Skeletal muscle satellite cell (primary cell): Measurements from ENCODE around the gene WWOX.

ENCODE experiments used
- H3K27me3 ChIP-seq: 2 replicates; pipeline ENCODE4 v1.7.0; 2013; ENCODE audit warnings: low read length; ENCODE audit not compliant: control insufficient read depth, insufficient read depth
- H3K36me3 ChIP-seq: 2 replicates; pipeline ENCODE4 v1.7.0; 2013; ENCODE audit warnings: mild to moderate bottlenecking, control low read depth, low read length; ENCODE audit not compliant: insufficient read depth
- H3K4me1 ChIP-seq: 2 replicates; pipeline ENCODE4 v1.7.0; 2013; ENCODE audit warnings: low read length; ENCODE audit not compliant: control insufficient read depth, insufficient read depth
- H3K4me2 ChIP-seq: 2 replicates; pipeline ENCODE4 v1.7.0; 2013; ENCODE audit warnings: mild to moderate bottlenecking, low read length
- H3K4me3 ChIP-seq: 2 replicates; pipeline ENCODE4 v1.7.0; 2013; ENCODE audit warnings: low read length
- H3K9ac ChIP-seq: 2 replicates; pipeline ENCODE4 v1.7.0; 2013; ENCODE audit warnings: mild to moderate bottlenecking, low read depth, low read length, moderate library complexity
- H3K9me3 ChIP-seq: replicated peaks from 2 replicates; pipeline ENCODE4 v1.7.0; 2013; ENCODE audit warnings: mild to moderate bottlenecking, control low read depth, low read length

The WWOX gene

GRCh38 chr16:78348886-78349285 lies 249.4 kb downstream of the WWOX start:
- no peak overlapping the region for H3K4me2 ChIP-seq
- H3K9me3 ChIP-seq, result no peaks in the 10 kb centered on the region
- no peaks in the 10 kb centered on the region for H3K36me3 ChIP-seq
- H3K4me1 ChIP-seq, result no peaks in the 10 kb centered on the region
- no peaks in the 10 kb centered on the region for H3K27me3 ChIP-seq
- no peak overlapping the region for H3K9ac ChIP-seq
- no peak overlapping the region for H3K4me3 ChIP-seq

GRCh38 chr16:78352184-78352583 lies 252.7 kb downstream of the WWOX start:
- Histone ChIP-seq H3K4me3 (no peak overlapping the region), H3K27me3 (no peaks in the 10 kb centered on the region), H3K9ac (no peak overlapping the region), H3K4me2 (no peak overlapping the region), H3K9me3 (no peaks in the 10 kb centered on the region), H3K36me3 (no peaks in the 10 kb centered on the region), H3K4me1 (no peaks in the 10 kb centered on the region)

- no peaks in the 10 kb centered on the region for H3K9me3 ChIP-seq
- no peaks in the 10 kb centered on the region for H3K4me1 ChIP-seq
- H3K4me3 ChIP-seq, result no peak overlapping the region
- H3K36me3 ChIP-seq, result no peaks in the 10 kb centered on the region
- no peaks in the 10 kb centered on the region for H3K27me3 ChIP-seq
- no peak overlapping the region for H3K9ac ChIP-seq
- H3K4me2 ChIP-seq, result no peak overlapping the region
Observed at GRCh38 chr16:78353640-78354275, 254.3 kb downstream of the WWOX start.

- H3K9ac ChIP-seq, result no peak overlapping the region
- H3K4me2 ChIP-seq, result no peak overlapping the region
- H3K9me3 ChIP-seq, result no peaks in the 10 kb centered on the region
- H3K27me3 ChIP-seq, result no peaks in the 10 kb centered on the region
- no peak overlapping the region for H3K4me3 ChIP-seq
- no peaks in the 10 kb centered on the region for H3K4me1 ChIP-seq
- H3K36me3 ChIP-seq, result no peaks in the 10 kb centered on the region
Observed at GRCh38 chr16:78362524-78363135, 263.2 kb downstream of the WWOX start.

GRCh38 chr16:78363843-78364555 lies 264.5 kb downstream of the WWOX start:
- H3K36me3 ChIP-seq, result no peaks in the 10 kb centered on the region
- H3K27me3 ChIP-seq, result no peaks in the 10 kb centered on the region
- no peak overlapping the region for H3K4me3 ChIP-seq
- no peak overlapping the region for H3K9ac ChIP-seq
- no peaks in the 10 kb centered on the region for H3K9me3 ChIP-seq
- no peak overlapping the region for H3K4me2 ChIP-seq
- H3K4me1 ChIP-seq, result no peaks in the 10 kb centered on the region

GRCh38 chr16:78364556-78364880 lies 265.1 kb downstream of the WWOX start:
- H3K36me3 ChIP-seq, result no peaks in the 10 kb centered on the region
- no peak overlapping the region for H3K4me2 ChIP-seq
- no peak overlapping the region for H3K9ac ChIP-seq
- no peaks in the 10 kb centered on the region for H3K9me3 ChIP-seq
- H3K4me1 ChIP-seq, result no peaks in the 10 kb centered on the region
- H3K27me3 ChIP-seq, result no peaks in the 10 kb centered on the region
- H3K4me3 ChIP-seq, result no peak overlapping the region

- Histone ChIP-seq H3K27me3 (no peaks in the 10 kb centered on the region), H3K4me3 (no peak overlapping the region), H3K9ac (no peak overlapping the region), H3K9me3 (no peaks in the 10 kb centered on the region), H3K4me1 (no peaks in the 10 kb centered on the region), H3K36me3 (no peaks in the 10 kb centered on the region), H3K4me2 (no peak overlapping the region)
Observed at GRCh38 chr16:78365366-78365765, 265.9 kb downstream of the WWOX start.

GRCh38 chr16:78368121-78369102 lies 269.0 kb downstream of the WWOX start:
- Histone ChIP-seq H3K36me3 (no peaks in the 10 kb centered on the region), H3K4me3 (no peak overlapping the region), H3K9me3 (no peaks in the 10 kb centered on the region), H3K4me1 (no peaks in the 10 kb centered on the region), H3K4me2 (no peak overlapping the region), H3K9ac (no peak overlapping the region), H3K27me3 (no peaks in the 10 kb centered on the region)

GRCh38 chr16:78372277-78372676 lies 272.8 kb downstream of the WWOX start:
- Histone ChIP-seq H3K36me3 (no peaks in the 10 kb centered on the region), H3K4me2 (no peak overlapping the region), H3K27me3 (no peaks in the 10 kb centered on the region), H3K4me1 (no peaks in the 10 kb centered on the region), H3K4me3 (no peak overlapping the region), H3K9me3 (no peaks in the 10 kb centered on the region), H3K9ac (no peak overlapping the region)

- Histone ChIP-seq H3K36me3 (no peaks in the 10 kb centered on the region), H3K9me3 (no peaks in the 10 kb centered on the region), H3K4me3 (no peak overlapping the region), H3K4me1 (no peaks in the 10 kb centered on the region), H3K4me2 (no peak overlapping the region), H3K27me3 (no peaks in the 10 kb centered on the region), H3K9ac (no peak overlapping the region)
Observed at GRCh38 chr16:78375055-78375679, 275.7 kb downstream of the WWOX start.

GRCh38 chr16:78376452-78376851 lies 277.0 kb downstream of the WWOX start:
- no peaks in the 10 kb centered on the region for H3K9me3 ChIP-seq
- H3K4me3 ChIP-seq, result no peak overlapping the region
- no peaks in the 10 kb centered on the region for H3K36me3 ChIP-seq
- no peaks in the 10 kb centered on the region for H3K27me3 ChIP-seq
- no peak overlapping the region for H3K4me2 ChIP-seq
- H3K4me1 ChIP-seq, result no peaks in the 10 kb centered on the region
- no peak overlapping the region for H3K9ac ChIP-seq
